DND-41 (cell line): Measurements from ENCODE around the gene MOCOS.
"Not testable (repeated sequence)": the region's sequence is repeated elsewhere in the genome, so short reads cannot be mapped to it uniquely, and the experiment has no call there.

Experiments
- ATAC-seq: fragments of 200-7000 bp; cut with Tn5 transposase; 3 replicates; pipeline ENCODE4 v1.9.1; 2021; ENCODE audit warnings: low read depth; ENCODE audit not compliant: insufficient read depth
- DNase-seq: peaks from one replicate; pipeline ENCODE4 v3.0.0-alpha.2; 2020
- H2AFZ ChIP-seq: 2 replicates; pipeline ENCODE4 v1.6.0; 2012; ENCODE audit warnings: low read depth, low read length
- H3K27ac ChIP-seq: 2 replicates; pipeline ENCODE4 v1.5.1; 2012; ENCODE audit warnings: low read length, inconsistent platforms
- H3K27me3 ChIP-seq: fragments of 200-600 bp; sonication (generic); 2 replicates; pipeline ENCODE4 v1.6.0; 2012; ENCODE audit warnings: low read length, mild to moderate bottlenecking, inconsistent platforms; ENCODE audit not compliant: insufficient read depth, poor library complexity
- H3K36me3 ChIP-seq: 2 replicates; pipeline ENCODE4 v1.5.1; 2012; ENCODE audit warnings: low read length, inconsistent platforms; ENCODE audit not compliant: insufficient read depth
- H3K4me1 ChIP-seq: 2 replicates; pipeline ENCODE4 v1.5.1; 2012; ENCODE audit warnings: mild to moderate bottlenecking, low read length; ENCODE audit not compliant: insufficient read depth
- H3K4me2 ChIP-seq: 2 replicates; pipeline ENCODE4 v1.6.0; 2012; ENCODE audit warnings: mild to moderate bottlenecking, moderate library complexity, low read length, inconsistent platforms; ENCODE audit not compliant: insufficient read depth
- H3K4me3 ChIP-seq, 2 experiments: fragments of 200-600 bp in 1 of 2; shearing (Covaris generic) in 1 of 2; 2 replicates each; pipeline ENCODE4 v1.5.1; 2012 to 2016; ENCODE audit warnings: inconsistent platforms in 2 of 2, low read length in 2 of 2, mild to moderate bottlenecking in 2 of 2, low read depth in 1 of 2, moderate library complexity in 1 of 2
- H3K79me2 ChIP-seq: 2 replicates; pipeline ENCODE4 v1.6.0; 2012; ENCODE audit warnings: low read length, inconsistent platforms; ENCODE audit not compliant: insufficient read depth
- H3K9ac ChIP-seq: 2 replicates; pipeline ENCODE4 v1.6.0; 2012; ENCODE audit warnings: low read depth, mild to moderate bottlenecking, inconsistent platforms, low read length, moderate library complexity
- H3K9me3 ChIP-seq: 2 replicates; pipeline ENCODE4 v1.5.1; 2012; ENCODE audit warnings: low read length, moderate library complexity, mild to moderate bottlenecking, inconsistent platforms; ENCODE audit not compliant: insufficient read depth, severe bottlenecking
- H4K20me1 ChIP-seq: 2 replicates; pipeline ENCODE4 v1.6.0; 2012; ENCODE audit warnings: low read length; ENCODE audit not compliant: insufficient read depth
- EZH2 ChIP-seq: IDR thresholded peaks from 3 replicates; pipeline ENCODE4 v1.6.1; 2012; ENCODE audit warnings: borderline replicate concordance, low read depth, mild to moderate bottlenecking, moderate library complexity, low read length, inconsistent platforms; ENCODE audit not compliant: severe bottlenecking
- TF ChIP-seq, protein P1 (sequence below): IDR thresholded peaks from 2 replicates; pipeline ENCODE4 v1.5.1; 2012; ENCODE audit warnings: borderline replicate concordance, low read length, moderate library complexity, mild to moderate bottlenecking; ENCODE audit not compliant: poor library complexity, severe bottlenecking; ENCODE audit errors: extremely low read depth

The MOCOS gene

DNA sequence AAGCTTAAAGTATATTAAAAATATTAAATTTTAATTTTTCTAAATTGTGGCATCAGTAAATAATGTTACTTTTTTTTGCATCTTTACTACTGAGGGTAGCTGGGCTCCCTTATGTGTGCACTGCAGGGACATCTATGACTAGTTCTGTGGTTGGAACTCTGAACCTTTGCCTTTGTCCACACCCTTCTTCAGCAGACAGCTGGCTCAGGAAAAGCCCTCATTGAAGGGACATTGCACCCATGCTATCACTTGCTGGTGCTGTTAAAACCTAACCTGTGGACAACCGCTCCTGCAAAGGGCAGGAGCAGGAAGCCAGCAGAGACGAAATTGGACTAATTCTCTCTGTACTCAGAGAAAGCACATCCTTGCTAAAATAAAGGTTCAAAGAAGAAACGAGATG is 30.1 kb downstream of the MOCOS start:
- H3K36me3 ChIP-seq: no peaks in the 10 kb centered on the region
- ATAC-seq: no peak
- TF ChIP-seq, protein P1, sequence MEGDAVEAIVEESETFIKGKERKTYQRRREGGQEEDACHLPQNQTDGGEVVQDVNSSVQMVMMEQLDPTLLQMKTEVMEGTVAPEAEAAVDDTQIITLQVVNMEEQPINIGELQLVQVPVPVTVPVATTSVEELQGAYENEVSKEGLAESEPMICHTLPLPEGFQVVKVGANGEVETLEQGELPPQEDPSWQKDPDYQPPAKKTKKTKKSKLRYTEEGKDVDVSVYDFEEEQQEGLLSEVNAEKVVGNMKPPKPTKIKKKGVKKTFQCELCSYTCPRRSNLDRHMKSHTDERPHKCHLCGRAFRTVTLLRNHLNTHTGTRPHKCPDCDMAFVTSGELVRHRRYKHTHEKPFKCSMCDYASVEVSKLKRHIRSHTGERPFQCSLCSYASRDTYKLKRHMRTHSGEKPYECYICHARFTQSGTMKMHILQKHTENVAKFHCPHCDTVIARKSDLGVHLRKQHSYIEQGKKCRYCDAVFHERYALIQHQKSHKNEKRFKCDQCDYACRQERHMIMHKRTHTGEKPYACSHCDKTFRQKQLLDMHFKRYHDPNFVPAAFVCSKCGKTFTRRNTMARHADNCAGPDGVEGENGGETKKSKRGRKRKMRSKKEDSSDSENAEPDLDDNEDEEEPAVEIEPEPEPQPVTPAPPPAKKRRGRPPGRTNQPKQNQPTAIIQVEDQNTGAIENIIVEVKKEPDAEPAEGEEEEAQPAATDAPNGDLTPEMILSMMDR: no peak
- TF ChIP-seq EZH2: no peak
- no peak overlapping the region for H2AFZ ChIP-seq
- no peak for DNase-seq
- H3K4me3 ChIP-seq: no peak overlapping the region
- H3K9me3 ChIP-seq: no peaks in the 10 kb centered on the region
- H3K4me1 ChIP-seq: no peaks in the 10 kb centered on the region
- no peaks in the 10 kb centered on the region for H4K20me1 ChIP-seq
- no peak overlapping the region for H3K27ac ChIP-seq
- H3K79me2 ChIP-seq: no peaks in the 10 kb centered on the region
- no peak overlapping the region for H3K9ac ChIP-seq
- no peak overlapping the region for H3K4me2 ChIP-seq
- H3K27me3 ChIP-seq: peaks cover 3% of the 10 kb centered on the region

DNA sequence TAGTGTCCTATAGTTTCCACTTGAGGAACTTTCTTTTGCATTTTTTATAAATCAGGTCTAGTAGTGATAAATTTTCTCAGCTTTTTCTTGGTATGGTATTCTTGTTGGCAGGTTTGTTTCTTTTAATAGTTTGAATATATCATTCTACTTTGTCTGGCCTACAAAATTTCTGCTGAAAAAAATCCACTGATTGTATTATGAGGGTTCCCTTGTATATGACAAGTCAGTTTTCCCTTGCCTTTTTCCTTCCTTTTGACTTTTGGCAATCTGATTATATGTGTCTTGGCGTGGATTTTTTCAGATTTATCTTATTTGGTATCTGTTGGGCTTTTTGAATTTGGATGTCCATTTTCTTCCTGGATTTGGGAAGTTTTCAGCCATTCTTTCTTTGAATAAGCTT is 41.9 kb downstream of the MOCOS start:
- Histone ChIP-seq H3K36me3 (no peaks in the 10 kb centered on the region), H3K4me3 (no peak overlapping the region), H2AFZ (no peak overlapping the region), H3K9ac (no peak overlapping the region), H3K27ac (no peak overlapping the region), H3K4me1 (no peaks in the 10 kb centered on the region), H3K79me2 (no peaks in the 10 kb centered on the region), H4K20me1 (no peaks in the 10 kb centered on the region), H3K27me3 (no peaks in the 10 kb centered on the region), H3K4me2 (no peak overlapping the region), H3K9me3 (peaks cover 6% of the 10 kb centered on the region)
- ATAC-seq (no peak), DNase-seq (no peak)
- TF ChIP-seq EZH2: no peak
- TF ChIP-seq, protein P1: no peak

DNA sequence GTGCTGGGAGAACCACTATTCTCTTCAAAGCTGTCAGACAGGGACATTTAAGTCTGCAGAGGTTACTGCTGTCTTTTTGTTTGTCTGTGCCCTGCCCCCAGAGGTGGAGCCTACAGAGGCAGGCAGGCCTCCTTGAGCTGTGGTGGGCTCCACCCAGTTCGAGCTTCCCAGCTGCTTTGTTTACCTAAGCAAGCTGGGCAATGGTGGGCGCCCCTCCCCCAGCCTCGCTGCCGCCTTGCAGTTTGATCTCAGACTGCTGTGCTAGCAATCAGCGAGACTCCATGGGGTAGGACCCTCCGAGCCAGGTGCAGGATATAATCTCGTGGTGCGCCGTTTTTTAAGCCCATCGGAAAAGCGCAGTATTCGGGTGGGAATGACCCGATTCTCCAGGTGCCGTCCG is 53.2 kb downstream of the MOCOS start:
- not testable (repeated sequence) for H3K9ac ChIP-seq, H3K9me3 ChIP-seq, H2AFZ ChIP-seq, H4K20me1 ChIP-seq, H3K4me2 ChIP-seq, H3K36me3 ChIP-seq, H3K4me3 ChIP-seq, DNase-seq, H3K4me1 ChIP-seq, H3K79me2 ChIP-seq, H3K27me3 ChIP-seq, ATAC-seq, H3K27ac ChIP-seq

DNA sequence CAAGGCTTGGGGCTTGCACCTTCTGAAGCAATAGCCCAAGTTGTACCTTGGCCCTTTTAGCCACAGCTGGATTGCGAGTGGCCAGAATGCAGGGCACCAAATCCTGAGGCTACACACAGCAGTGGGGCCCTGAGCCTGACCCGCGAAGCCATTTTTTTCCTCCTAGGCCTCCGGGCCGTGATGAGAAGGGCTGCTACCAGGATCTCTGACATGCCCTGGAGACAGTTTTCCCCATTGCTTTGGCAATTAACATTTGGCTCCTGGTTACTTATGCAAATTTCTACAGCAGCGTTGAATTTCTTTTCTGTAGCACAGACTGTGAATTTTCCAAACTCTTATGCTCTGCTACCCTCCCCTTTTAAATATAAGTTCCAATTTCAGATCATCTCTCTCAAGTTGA is 54.5 kb downstream of the MOCOS start:
- Histone ChIP-seq H3K36me3 (no peaks in the 10 kb centered on the region), H3K4me2 (no peak overlapping the region), H3K9me3 (no peaks in the 10 kb centered on the region), H4K20me1 (no peaks in the 10 kb centered on the region), H3K79me2 (no peaks in the 10 kb centered on the region), H3K4me1 (no peaks in the 10 kb centered on the region), H2AFZ (no peak overlapping the region), H3K27ac (no peak overlapping the region), H3K4me3 (no peak overlapping the region), H3K27me3 (no peaks in the 10 kb centered on the region), H3K9ac (no peak overlapping the region)
- ATAC-seq: no peak
- TF ChIP-seq, protein P1: no peak
- no peak for TF ChIP-seq EZH2
- DNase-seq: no peak
